ENCODE data around the gene NUDT15.
"Not testable (repeated sequence)": the region's sequence is repeated elsewhere in the genome, so short reads cannot be mapped to it uniquely, and the experiment has no call there.

NUDT15 gene

DNA sequence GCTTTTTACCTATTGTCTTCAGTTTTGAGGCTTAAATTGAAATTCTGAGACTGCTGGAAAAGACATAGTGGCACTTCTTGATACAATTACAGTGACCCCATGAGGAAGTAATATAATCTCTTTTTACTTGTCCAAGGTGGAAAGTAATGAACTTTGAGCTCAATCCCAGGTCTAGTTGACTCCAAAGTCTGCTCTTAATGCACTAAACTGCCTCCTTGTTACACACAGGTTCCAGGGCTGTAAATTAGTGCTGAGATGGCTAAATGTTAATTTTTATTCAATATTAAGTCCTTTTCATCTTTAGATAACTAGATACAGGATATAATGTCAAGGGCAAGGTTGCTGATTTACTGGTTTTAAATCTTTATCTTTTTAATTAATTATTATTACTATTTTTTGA, 2.5 kb downstream of the NUDT15 start:
- TF ChIP-seq, protein P1, sequence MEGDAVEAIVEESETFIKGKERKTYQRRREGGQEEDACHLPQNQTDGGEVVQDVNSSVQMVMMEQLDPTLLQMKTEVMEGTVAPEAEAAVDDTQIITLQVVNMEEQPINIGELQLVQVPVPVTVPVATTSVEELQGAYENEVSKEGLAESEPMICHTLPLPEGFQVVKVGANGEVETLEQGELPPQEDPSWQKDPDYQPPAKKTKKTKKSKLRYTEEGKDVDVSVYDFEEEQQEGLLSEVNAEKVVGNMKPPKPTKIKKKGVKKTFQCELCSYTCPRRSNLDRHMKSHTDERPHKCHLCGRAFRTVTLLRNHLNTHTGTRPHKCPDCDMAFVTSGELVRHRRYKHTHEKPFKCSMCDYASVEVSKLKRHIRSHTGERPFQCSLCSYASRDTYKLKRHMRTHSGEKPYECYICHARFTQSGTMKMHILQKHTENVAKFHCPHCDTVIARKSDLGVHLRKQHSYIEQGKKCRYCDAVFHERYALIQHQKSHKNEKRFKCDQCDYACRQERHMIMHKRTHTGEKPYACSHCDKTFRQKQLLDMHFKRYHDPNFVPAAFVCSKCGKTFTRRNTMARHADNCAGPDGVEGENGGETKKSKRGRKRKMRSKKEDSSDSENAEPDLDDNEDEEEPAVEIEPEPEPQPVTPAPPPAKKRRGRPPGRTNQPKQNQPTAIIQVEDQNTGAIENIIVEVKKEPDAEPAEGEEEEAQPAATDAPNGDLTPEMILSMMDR (conservative IDR thresholded peaks at IDR 0.05; ENCODE audit: low read length): no peak
- DNase-seq (ENCODE audit: low read depth): no peak
- H3K4me3 ChIP-seq (ENCODE audit: low read length): no peak overlapping the region

DNA sequence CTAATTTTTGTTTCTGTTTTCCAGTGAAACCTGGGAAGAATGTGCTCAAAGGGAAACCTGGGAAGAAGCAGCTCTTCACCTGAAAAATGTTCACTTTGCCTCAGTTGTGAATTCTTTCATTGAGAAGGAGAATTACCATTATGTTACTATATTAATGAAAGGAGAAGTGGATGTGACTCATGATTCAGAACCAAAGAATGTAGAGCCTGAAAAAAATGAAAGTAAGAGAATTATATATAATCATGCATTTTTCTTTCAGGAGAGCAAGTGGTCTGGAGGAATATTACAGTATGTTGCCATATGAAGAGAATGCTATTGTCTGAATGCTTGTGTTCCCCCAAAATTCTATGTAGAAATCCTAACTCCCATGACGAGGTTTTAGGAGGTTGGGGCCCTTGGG, 3.4 kb downstream of the NUDT15 start:
- TF ChIP-seq, protein P1 (conservative IDR thresholded peaks at IDR 0.05; ENCODE audit: low read length): no peak
- DNase-seq (ENCODE audit: low read depth): peak; percentile 11
- no peak overlapping the region for H3K4me3 ChIP-seq (ENCODE audit: low read length)

DNA sequence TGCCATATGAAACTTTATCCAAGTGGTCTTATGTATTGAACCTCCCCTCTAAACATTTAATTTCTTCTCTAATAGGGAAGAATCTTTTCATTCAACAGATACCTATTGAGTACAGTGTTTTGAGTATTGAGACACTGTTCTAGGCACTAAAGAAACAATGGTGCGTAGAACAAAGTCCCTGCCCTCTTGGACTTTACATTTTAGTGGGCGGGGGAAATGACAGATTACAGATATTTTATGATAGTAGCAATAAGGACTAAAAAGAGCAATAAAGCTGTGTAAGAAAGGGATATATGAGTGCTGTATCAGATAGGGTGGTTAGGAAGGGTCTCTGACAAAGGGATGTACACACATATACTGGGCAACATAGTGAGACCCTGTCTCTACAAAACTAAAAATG, 5.4 kb downstream of the NUDT15 start:
- no peak for DNase-seq (ENCODE audit: low read depth)
- TF ChIP-seq, protein P1 (conservative IDR thresholded peaks at IDR 0.05; ENCODE audit: low read length): no peak
- no peak overlapping the region for H3K4me3 ChIP-seq (ENCODE audit: low read length)

DNA sequence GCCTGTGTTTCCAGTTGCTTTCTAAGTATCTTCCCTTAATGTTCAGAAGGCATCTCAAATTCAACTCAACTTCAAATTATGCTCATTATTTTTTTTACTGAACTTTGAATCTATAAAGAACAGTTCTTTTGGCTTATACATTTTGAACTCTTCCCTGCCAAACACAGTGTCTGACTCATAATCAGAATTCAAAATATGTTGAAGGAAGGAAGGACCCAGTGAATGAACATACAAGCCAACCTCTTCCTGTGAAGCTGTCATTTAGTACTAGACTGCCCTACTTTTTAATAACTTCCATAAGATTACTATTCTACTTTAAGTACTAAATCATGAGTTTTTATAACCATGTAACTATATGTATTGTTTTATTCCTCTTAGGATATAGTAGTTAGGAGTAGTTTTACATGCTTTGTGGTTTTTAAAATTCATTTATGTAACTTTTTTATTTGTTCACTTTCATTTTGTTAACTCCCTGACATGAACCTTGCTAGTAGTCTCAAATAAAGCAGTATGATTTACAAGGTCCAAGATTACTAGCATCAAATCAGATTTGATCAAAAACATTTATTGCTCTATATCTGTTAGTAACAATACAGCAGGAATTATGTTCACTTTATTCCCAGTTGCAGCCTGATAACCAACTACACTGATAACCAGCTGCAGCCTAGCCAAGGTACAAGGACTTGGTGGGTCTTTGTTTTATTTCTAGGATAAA, 6.4 kb downstream of the NUDT15 start:
- DNase-seq (ENCODE audit: low read depth): peak; percentile 70
- TF ChIP-seq, protein P1 (conservative IDR thresholded peaks at IDR 0.05; ENCODE audit: low read length): no peak
- no peak overlapping the region for H3K4me3 ChIP-seq (ENCODE audit: low read length)

DNA sequence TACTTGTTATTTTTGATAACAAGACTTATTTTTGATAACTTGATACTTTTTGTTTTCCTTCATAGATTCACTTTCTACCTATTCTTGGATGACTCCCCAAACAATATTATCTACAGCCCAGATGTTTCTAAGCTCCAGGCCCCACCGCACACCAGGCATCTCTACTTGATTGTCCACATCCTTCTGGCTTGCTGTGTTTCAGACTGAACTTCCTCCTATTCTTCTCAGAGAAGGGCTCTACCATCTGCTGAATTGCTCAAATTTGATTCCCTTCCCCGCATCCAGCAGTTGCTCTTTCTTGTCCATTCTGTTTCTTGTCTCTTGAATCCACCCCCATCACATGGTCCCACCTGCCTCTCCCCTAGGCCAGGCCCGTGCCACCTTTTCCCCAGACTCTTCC, 13.0 kb downstream of the NUDT15 start:
- no peak for DNase-seq (ENCODE audit: low read depth)
- TF ChIP-seq, protein P1 (conservative IDR thresholded peaks at IDR 0.05; ENCODE audit: low read length): no peak
- H3K4me3 ChIP-seq (ENCODE audit: low read length): no peak overlapping the region

DNA sequence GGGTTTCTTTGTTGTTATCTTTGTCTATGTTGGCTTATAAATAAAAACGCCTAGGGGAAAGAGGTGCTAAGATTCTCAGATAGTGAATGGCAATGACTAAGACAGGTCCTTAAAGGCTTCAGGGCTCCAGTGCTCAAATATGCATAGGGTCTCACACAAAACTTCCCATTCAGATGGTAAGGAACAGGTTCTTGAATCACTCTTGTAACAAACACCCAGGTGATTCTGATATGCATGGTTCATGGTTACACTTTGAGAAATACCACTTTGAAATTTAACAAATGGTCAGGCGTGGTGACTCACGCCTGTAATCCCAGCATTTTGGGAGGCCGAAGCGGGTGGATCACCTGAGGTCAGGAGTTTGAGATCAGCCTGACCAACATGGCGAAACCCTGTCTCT, 17.1 kb downstream of the NUDT15 start:
- H3K4me3 ChIP-seq (ENCODE audit: low read length): no peak overlapping the region
- no peak for DNase-seq (ENCODE audit: low read depth)
- TF ChIP-seq, protein P1 (conservative IDR thresholded peaks at IDR 0.05; ENCODE audit: low read length): no peak

DNA sequence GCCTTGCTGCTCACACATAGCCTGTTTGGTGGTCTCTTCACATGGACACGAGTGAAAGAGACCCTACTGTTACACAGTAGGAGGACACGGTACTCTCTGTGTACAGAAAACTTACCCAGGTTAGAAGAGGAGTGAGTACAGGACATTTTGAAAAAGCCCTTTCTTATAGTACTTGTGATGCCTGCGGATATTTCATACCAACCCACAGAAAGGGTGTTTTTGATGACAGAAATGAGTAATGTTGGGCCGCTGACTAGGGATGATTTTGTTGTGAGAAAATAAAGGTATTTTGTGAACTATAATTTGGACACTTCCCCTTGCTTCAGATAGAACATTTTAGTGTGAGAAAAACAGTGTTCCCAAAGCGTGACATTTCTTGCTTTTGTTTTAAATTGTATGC, 18.2 kb downstream of the NUDT15 start:
- H3K4me3 ChIP-seq (ENCODE audit: low read length): no peak overlapping the region
- TF ChIP-seq, protein P1 (conservative IDR thresholded peaks at IDR 0.05; ENCODE audit: low read length): no peak
- DNase-seq (ENCODE audit: low read depth): no peak

DNA sequence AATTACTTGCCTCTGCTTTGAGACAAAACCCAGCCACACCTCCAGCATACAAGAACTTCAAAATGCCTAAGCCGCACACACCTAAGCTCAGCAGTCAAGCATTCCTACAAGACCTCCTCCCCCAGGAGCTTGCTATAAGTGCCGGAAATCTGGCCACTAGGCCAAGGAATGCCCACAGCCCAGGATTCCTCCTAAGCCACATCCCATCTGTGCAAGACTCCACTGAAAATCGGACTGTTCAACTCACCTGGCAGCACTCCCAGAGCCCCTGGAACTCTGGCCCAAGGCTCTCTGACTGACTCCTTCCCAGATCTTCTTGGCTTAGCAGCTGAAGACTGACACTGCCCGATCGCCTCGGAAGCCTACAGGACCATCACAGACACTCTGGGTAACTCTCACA, 21.0 kb downstream of the NUDT15 start:
- not testable (repeated sequence) for DNase-seq (ENCODE audit: low read depth); H3K4me3 ChIP-seq (ENCODE audit: low read length)

DNA sequence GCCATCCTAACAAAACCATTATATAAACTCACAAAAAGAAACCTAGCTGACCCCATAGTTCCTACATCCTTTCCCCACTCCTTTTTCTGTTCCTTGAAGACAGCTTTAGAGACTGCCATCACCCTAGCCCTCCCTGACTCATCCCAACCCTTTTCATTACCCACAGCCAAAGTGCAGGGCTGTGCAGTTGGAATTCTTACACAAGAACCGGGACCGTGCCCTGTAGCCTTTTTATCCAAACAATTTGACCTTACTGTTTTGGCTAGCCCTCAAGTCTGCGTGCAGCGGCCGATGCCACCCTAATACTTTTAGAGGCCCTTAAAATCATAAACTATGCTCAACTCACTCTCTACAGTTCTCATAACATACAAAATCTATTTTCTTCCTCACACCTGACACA, 22.4 kb downstream of the NUDT15 start:
- not testable (repeated sequence) for H3K4me3 ChIP-seq (ENCODE audit: low read length); DNase-seq (ENCODE audit: low read depth)

Measured in AG10803 (cell line).